IMR-90 (cell line): ENCODE results near the gene DCHS1. TPM values are rescaled to one million over a fixed set of nuclear protein-coding genes. Genes with fewer than 3 reads are reported as not detected.
A peak's percentile ranks its signal among the peaks of the same experiment; 100 is the strongest.

Source experiments
- ATAC-seq: fragments of 200-7000 bp; cut with Tn5 transposase; 2 replicates; pipeline ENCODE4 v1.9.1; 2020; ENCODE audit warnings: low read depth, mild to moderate bottlenecking, moderate library complexity
- BruUV-seq: library from RNA; stranded (reverse); fragments of 400-500 nt; replicated peaks from 2 replicates; lab custom pipeline; 2021; lab: Mats Ljungman, UMichigan
- CTCF ChIA-PET: fragments of 300-600 bp; formaldehyde crosslinking; extraction: SDS; loops from one replicate; lab custom pipeline; 2021; ENCODE audit warnings: antibody characterized with exemption; lab: Yijun Ruan, JAX
- POLR2A ChIA-PET: fragments of 300-600 bp; sonication (Branson Sonifier 250); formaldehyde crosslinking; loops from one replicate; lab custom pipeline; 2022; ENCODE audit warnings: antibody characterized with exemption; ENCODE audit not compliant: unreplicated experiment; lab: Charles Lee
- DNase-seq: peaks from one replicate; pipeline ENCODE4 v3.0.0; 2013
- H2AFZ ChIP-seq: replicated peaks from 2 replicates; pipeline ENCODE3; 2013; ENCODE audit warnings: low read length, mild to moderate bottlenecking; ENCODE audit not compliant: poor library complexity
- H2AK5ac ChIP-seq: 2 replicates; pipeline ENCODE4 v1.6.1; 2013; ENCODE audit warnings: low read depth, low read length, inconsistent platforms
- H2AK9ac ChIP-seq: replicated peaks from 2 replicates; pipeline ENCODE3; 2013; ENCODE audit warnings: mild to moderate bottlenecking, low read depth, low read length, moderate library complexity; ENCODE audit not compliant: poor library complexity
- H2BK120ac ChIP-seq: 2 replicates; pipeline ENCODE4 v1.6.1; 2013; ENCODE audit warnings: low read depth, low read length, inconsistent platforms
- H2BK15ac ChIP-seq: 3 replicates; pipeline ENCODE4 v1.6.1; 2013; ENCODE audit warnings: low read depth, low read length, inconsistent platforms
- H2BK20ac ChIP-seq: 2 replicates; pipeline ENCODE4 v1.6.1; 2013; ENCODE audit warnings: low read depth, mild to moderate bottlenecking, inconsistent platforms, low read length, moderate library complexity
- H2BK5ac ChIP-seq: 2 replicates; pipeline ENCODE4 v1.6.1; 2013; ENCODE audit warnings: mild to moderate bottlenecking, low read depth, low read length, inconsistent platforms; ENCODE audit not compliant: poor library complexity, severe bottlenecking
- H3K14ac ChIP-seq: replicated peaks from 2 replicates; pipeline ENCODE4 v1.6.1; 2013; ENCODE audit warnings: low read depth, low read length, inconsistent platforms
- H3K18ac ChIP-seq: 2 replicates; pipeline ENCODE4 v1.6.1; 2013; ENCODE audit warnings: low read depth, low read length, control low read depth
- H3K23ac ChIP-seq: 2 replicates; pipeline ENCODE4 v1.6.1; 2013; ENCODE audit warnings: low read depth, low read length, inconsistent platforms
- H3K27ac ChIP-seq: 2 replicates; pipeline ENCODE4 v1.5.1; 2013; ENCODE audit warnings: mild to moderate bottlenecking, control low read depth, low read length; ENCODE audit not compliant: insufficient read depth
- H3K27me3 ChIP-seq: 2 replicates; pipeline ENCODE4 v1.6.1; 2013; ENCODE audit warnings: low read length; ENCODE audit not compliant: control insufficient read depth, insufficient read depth
- H3K36me3 ChIP-seq: 2 replicates; pipeline ENCODE4 v1.6.1; 2013; ENCODE audit warnings: low read length, mixed read lengths; ENCODE audit not compliant: control insufficient read depth, insufficient read depth
- H3K4ac ChIP-seq: 2 replicates; pipeline ENCODE4 v1.6.1; 2013; ENCODE audit warnings: low read depth, low read length, inconsistent platforms
- H3K4me1 ChIP-seq: 2 replicates; pipeline ENCODE4 v1.6.1; 2013; ENCODE audit warnings: low read length, mixed read lengths; ENCODE audit not compliant: control insufficient read depth, insufficient read depth
- H3K4me2 ChIP-seq: 2 replicates; pipeline ENCODE4 v1.6.1; 2013; ENCODE audit warnings: low read depth, mild to moderate bottlenecking, control low read depth, low read length, moderate library complexity
- H3K4me3 ChIP-seq: 2 replicates; pipeline ENCODE4 v1.5.1; 2013; ENCODE audit warnings: low read depth, mild to moderate bottlenecking, control low read depth, low read length, moderate library complexity; ENCODE audit not compliant: insufficient read depth
- H3K56ac ChIP-seq: 2 replicates; pipeline ENCODE4 v1.6.1; 2013; ENCODE audit warnings: low read length, inconsistent platforms; ENCODE audit not compliant: insufficient read depth; ENCODE audit errors: extremely low read depth
- H3K79me1 ChIP-seq, 2 experiments: 2 replicates each; pipeline ENCODE4 v1.6.1; 2013; ENCODE audit warnings: low read length in 2 of 2, inconsistent platforms in 1 of 2, low read depth in 1 of 2
- H3K9ac ChIP-seq: 2 replicates; pipeline ENCODE4 v1.6.1; 2013; ENCODE audit warnings: low read depth, low read length, control low read depth
- H3K9me1 ChIP-seq: 2 replicates; pipeline ENCODE4 v1.6.1; 2013; ENCODE audit warnings: low read length, inconsistent platforms; ENCODE audit not compliant: insufficient read depth
- H3K9me3 ChIP-seq: 2 replicates; pipeline ENCODE4 v1.6.1; 2013; ENCODE audit warnings: low read length; ENCODE audit not compliant: control insufficient read depth, insufficient read depth
- H4K20me1 ChIP-seq: 2 replicates; pipeline ENCODE4 v1.6.1; 2013; ENCODE audit warnings: low read length, inconsistent platforms; ENCODE audit not compliant: insufficient read depth
- H4K5ac ChIP-seq: 2 replicates; pipeline ENCODE4 v1.6.1; 2013; ENCODE audit warnings: mild to moderate bottlenecking, low read depth, low read length, control low read depth
- H4K8ac ChIP-seq, 2 experiments: 2 replicates each; pipeline ENCODE4 v1.6.1; 2013; ENCODE audit warnings: low read depth in 2 of 2, low read length in 2 of 2, control low read depth in 1 of 2, inconsistent platforms in 1 of 2
- H4K91ac ChIP-seq: 2 replicates; pipeline ENCODE4 v1.6.1; 2013; ENCODE audit warnings: low read depth, low read length, inconsistent platforms; ENCODE audit not compliant: insufficient read depth
- RCOR1 ChIP-seq: IDR thresholded peaks from 2 replicates; pipeline ENCODE4 v1.6.1; 2012; ENCODE audit warnings: mild to moderate bottlenecking, low read length, improper control_type of control experiment; ENCODE audit not compliant: insufficient replicate concordance
- RFX5 ChIP-seq: IDR thresholded peaks from 2 replicates; pipeline ENCODE4 v1.8.0; 2012; ENCODE audit warnings: low read depth, mild to moderate bottlenecking, low read length, moderate library complexity
- WGBS, 2 experiments: methylation state at CpG; one replicate each; pipeline versions ENCODE4 v1.1.5 to v1.1.7; 2013; ENCODE audit warnings: missing lambda C conversion rate in 2 of 2; ENCODE audit not compliant: insufficient read length in 1 of 2; ENCODE audit errors: extremely low coverage in 2 of 2; 5-methylcytosine and 5-hydroxymethylcytosine counted together
- dilution Hi-C: fragments of 300-500 bp; cut with HindIII; formaldehyde crosslinking; loops from one replicate; pipeline ENCODE4 v1.14.3; 2018; ENCODE audit warnings: low sequenced_read_pairs; ENCODE audit not compliant: unreplicated experiment
- in situ Hi-C: fragments of 300-500 bp; cut with MboI; formaldehyde crosslinking; loops from 3 replicates; pipeline ENCODE4 v1.14.3; 2019; ENCODE audit warnings: low sequenced_read_pairs, inconsistent platforms, mixed read lengths
- intact Hi-C: fragments of 100-400 bp; cut with micrococcal nuclease; formaldehyde crosslinking; loops from 2 replicates; pipeline ENCODE4 v1.10.0; 2022
- polyA plus RNA-seq, 3 experiments: library from polyadenylated mRNA; depleted of rRNA; stranded (reverse); fragments of >200 nt; gene quantifications; 2 replicates each; pipeline ENCODE4 v1.2.3, GENCODE V29; 2012; ENCODE audit warnings: low replicate concordance in 1 of 3
- total RNA-seq: library from RNA; depleted of rRNA; stranded (reverse); fragments of >200 nt; gene quantifications from 2 replicates; pipeline ENCODE4 v1.2.3, GENCODE V29; 2012
- TF ChIP-seq, protein P1 (sequence below): fragments of 150-350 bp; IDR thresholded peaks from 2 replicates; pipeline ENCODE4 v1.6.1; 2017; ENCODE audit warnings: mild to moderate bottlenecking, antibody characterized with exemption, low read length, low read depth

The DCHS1 gene
- total and polyA plus RNA-seq, 2 of the 4 experiments (the other 2 are of a cell fraction): 1.4 to 3.3 TPM

DNA sequence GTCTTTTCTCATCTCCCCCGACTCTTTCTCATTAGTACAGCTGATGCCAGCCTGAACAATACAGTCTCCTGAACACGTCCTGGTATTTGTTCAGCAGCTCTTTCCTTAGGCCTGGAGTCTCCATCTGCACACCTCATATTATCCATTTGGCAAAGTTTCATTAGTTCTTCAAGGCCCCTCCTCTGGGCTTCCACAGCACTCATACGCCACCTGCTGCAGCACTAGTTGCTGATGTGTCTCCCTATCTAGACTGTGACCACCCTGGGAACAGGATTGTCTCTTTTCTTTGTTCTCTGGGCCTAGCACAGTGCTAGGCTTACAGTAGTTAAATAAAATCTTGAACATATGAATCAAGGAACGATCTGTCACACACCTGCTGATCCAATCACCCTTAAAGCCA lies 17.2 kb downstream of the DCHS1 start:
- Histone ChIP-seq H3K36me3 (peaks cover 25% of the 10 kb centered on the region), H3K27ac (no peak overlapping the region), H3K4me1 (peaks cover 10% of the 10 kb centered on the region), H4K8ac (no peak overlapping the region), H2AK5ac (no peak overlapping the region), H2BK120ac (no peak overlapping the region), H3K4ac (peak overlapping the region; percentile 24), H2AK9ac (no peak overlapping the region), H4K5ac (no peak overlapping the region), H3K4me3 (no peak overlapping the region), H2BK20ac (no peak overlapping the region; the same call in 1 of the 2 replicates), H3K9me1 (no peaks in the 10 kb centered on the region; the same call in 1 of the 2 replicates), H2BK15ac (no peak overlapping the region), H2AFZ (no peak overlapping the region), H3K56ac (no peak overlapping the region), H3K9ac (no peak overlapping the region), H3K23ac (no peak overlapping the region), H3K9me3 (no peaks in the 10 kb centered on the region), H3K27me3 (no peaks in the 10 kb centered on the region), H3K79me1 (peaks cover 0 to 3% of the 10 kb centered on the region in 2 experiments; a peak in 2 of 4 replicates), H2BK5ac (no peak overlapping the region), H3K18ac (no peak overlapping the region), H3K4me2 (no peak overlapping the region), H4K20me1 (peaks cover 4% of the 10 kb centered on the region; the same call in 1 of the 2 replicates), H4K91ac (no peak overlapping the region), H3K14ac (no peak overlapping the region)
- no peak for DNase-seq
- BruUV-seq: no TSS peak
- ChIA-PET POLR2A (no interaction called here), CTCF (interaction anchor here (1.1 kb wide), 1 partner anchor 45 kb away, joined by 3 read pairs; the partner anchor contains the start of gene MRPL17)
- in situ Hi-C loops: no loop called here
- no peak for ATAC-seq
- TF ChIP-seq RCOR1 (no peak), RFX5 (no peak)
- TF ChIP-seq, protein P1, sequence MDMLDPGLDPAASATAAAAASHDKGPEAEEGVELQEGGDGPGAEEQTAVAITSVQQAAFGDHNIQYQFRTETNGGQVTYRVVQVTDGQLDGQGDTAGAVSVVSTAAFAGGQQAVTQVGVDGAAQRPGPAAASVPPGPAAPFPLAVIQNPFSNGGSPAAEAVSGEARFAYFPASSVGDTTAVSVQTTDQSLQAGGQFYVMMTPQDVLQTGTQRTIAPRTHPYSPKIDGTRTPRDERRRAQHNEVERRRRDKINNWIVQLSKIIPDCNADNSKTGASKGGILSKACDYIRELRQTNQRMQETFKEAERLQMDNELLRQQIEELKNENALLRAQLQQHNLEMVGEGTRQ: no peak
- WGBS, 2 experiments: 88% methylated on average over 2 of the region's 4 CpGs; no CpG with 5 or more reads in 1 of the 2 experiments
- intact Hi-C loops: no loop called here
- dilution Hi-C loops: no loop called here
